Measurements from ENCODE around the gene TMEM92. TPM values are rescaled to one million over a fixed set of nuclear protein-coding genes. Genes with fewer than 3 reads are reported as not detected.

TMEM92 gene
- total RNA-seq, 4 donors from 2014 or later: 1.3 TPM; not detected in 3

GRCh38 chr17:50266384-50267073 is 7.7 kb upstream of the TMEM92 start:
- H3K4me3 ChIP-seq: no peak overlapping the region
- WGBS: 39% methylated on average over 6 of the region's 13 CpGs
- peaks cover 48% of the 10 kb centered on the region for H3K4me1 ChIP-seq

GRCh38 chr17:50267074-50267841 is 7.0 kb upstream of the TMEM92 start:
- Histone ChIP-seq H3K27me3 (no peaks in the 10 kb centered on the region), H3K4me3 (no peak overlapping the region), H3K36me3 (no peaks in the 10 kb centered on the region), H3K9me3 (no peaks in the 10 kb centered on the region), H3K4me1 (peaks cover 52% of the 10 kb centered on the region), H3K27ac (peak overlapping the region; percentile 33)
- 52% methylated on average over 9 of the region's 10 CpGs for WGBS
- DNase-seq (ENCODE audit: low spot score in 2 of 2): peak in 1 of 2 donors; percentile 55
- TF ChIP-seq EP300 (IDR thresholded peaks at IDR 0.05) (no peak), POLR2A (IDR thresholded peaks at IDR 0.05) (no peak), POLR2AphosphoS5 (IDR thresholded peaks at IDR 0.05) (no peak)
- TF ChIP-seq, protein P1, sequence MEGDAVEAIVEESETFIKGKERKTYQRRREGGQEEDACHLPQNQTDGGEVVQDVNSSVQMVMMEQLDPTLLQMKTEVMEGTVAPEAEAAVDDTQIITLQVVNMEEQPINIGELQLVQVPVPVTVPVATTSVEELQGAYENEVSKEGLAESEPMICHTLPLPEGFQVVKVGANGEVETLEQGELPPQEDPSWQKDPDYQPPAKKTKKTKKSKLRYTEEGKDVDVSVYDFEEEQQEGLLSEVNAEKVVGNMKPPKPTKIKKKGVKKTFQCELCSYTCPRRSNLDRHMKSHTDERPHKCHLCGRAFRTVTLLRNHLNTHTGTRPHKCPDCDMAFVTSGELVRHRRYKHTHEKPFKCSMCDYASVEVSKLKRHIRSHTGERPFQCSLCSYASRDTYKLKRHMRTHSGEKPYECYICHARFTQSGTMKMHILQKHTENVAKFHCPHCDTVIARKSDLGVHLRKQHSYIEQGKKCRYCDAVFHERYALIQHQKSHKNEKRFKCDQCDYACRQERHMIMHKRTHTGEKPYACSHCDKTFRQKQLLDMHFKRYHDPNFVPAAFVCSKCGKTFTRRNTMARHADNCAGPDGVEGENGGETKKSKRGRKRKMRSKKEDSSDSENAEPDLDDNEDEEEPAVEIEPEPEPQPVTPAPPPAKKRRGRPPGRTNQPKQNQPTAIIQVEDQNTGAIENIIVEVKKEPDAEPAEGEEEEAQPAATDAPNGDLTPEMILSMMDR (IDR thresholded peaks at IDR 0.05): no peak

More at GRCh38 chr17:50266384-50267073, 7.7 kb upstream of the TMEM92 start:
- TF ChIP-seq, protein P1 (IDR thresholded peaks at IDR 0.05): no peak
- TF ChIP-seq POLR2AphosphoS5 (IDR thresholded peaks at IDR 0.05) (no peak), EP300 (IDR thresholded peaks at IDR 0.05) (no peak), POLR2A (IDR thresholded peaks at IDR 0.05) (no peak)
- Histone ChIP-seq H3K27me3 (no peaks in the 10 kb centered on the region), H3K27ac (peak overlapping the region; percentile 33), H3K36me3 (no peaks in the 10 kb centered on the region), H3K9me3 (no peaks in the 10 kb centered on the region)
- peak; percentile 68 to 80 for DNase-seq (ENCODE audit: low spot score in 2 of 2)

DNA sequence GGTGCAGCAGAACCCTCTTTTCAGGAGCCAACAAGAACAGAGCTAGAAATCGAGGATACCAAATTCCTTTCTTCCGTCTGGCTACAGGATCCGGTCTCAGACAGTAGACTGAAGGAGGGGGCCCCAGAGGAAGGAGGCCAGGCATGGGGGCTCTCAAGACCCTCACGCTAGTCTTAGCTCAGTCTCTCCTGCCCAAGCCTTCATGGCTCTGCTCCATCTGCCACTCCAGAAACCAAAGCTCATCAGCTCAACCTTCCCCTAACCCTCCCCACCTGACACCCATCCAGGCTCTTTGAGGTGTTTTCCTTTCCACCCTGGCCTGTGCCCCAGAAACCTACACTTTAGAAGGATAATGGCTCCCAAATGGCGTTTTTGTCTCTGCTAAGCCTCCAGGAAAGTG is 6.2 kb upstream of the TMEM92 start:
- no peaks in the 10 kb centered on the region for H3K9me3 ChIP-seq
- H3K27ac ChIP-seq: no peak overlapping the region
- H3K27me3 ChIP-seq: no peaks in the 10 kb centered on the region
- DNase-seq (ENCODE audit: low spot score in 2 of 2): peak in 1 of 2 donors; percentile 34
- TF ChIP-seq POLR2AphosphoS5 (IDR thresholded peaks at IDR 0.05) (no peak), EP300 (IDR thresholded peaks at IDR 0.05) (no peak), POLR2A (IDR thresholded peaks at IDR 0.05) (no peak)
- TF ChIP-seq, protein P1 (IDR thresholded peaks at IDR 0.05): no peak
- peaks cover 58% of the 10 kb centered on the region for H3K4me1 ChIP-seq
- H3K36me3 ChIP-seq: no peaks in the 10 kb centered on the region
- 71% methylated on average over 5 of the region's 5 CpGs for WGBS
- H3K4me3 ChIP-seq: no peak overlapping the region

GRCh38 chr17:50268743-50269275 is 5.5 kb upstream of the TMEM92 start:
- Histone ChIP-seq H3K27me3 (peaks cover 6% of the 10 kb centered on the region), H3K27ac (peak overlapping the region; percentile 26)
- TF ChIP-seq, protein P1 (IDR thresholded peaks at IDR 0.05): no peak
- no peak for TF ChIP-seq EP300 (IDR thresholded peaks at IDR 0.05)

More at GRCh38 chr17:50268743-50269275, 5.5 kb upstream of the TMEM92 start:
- Histone ChIP-seq H3K36me3 (no peaks in the 10 kb centered on the region), H3K9me3 (no peaks in the 10 kb centered on the region), H3K4me1 (peaks cover 66% of the 10 kb centered on the region), H3K4me3 (no peak overlapping the region)
- DNase-seq (ENCODE audit: low spot score in 2 of 2): peak in 1 of 2 donors; percentile 55
- WGBS: 63% methylated on average over 7 of the region's 7 CpGs
